ENCODE results near the gene ANKRD1.

GRCh38 chr10:90936276-90936659 lies 15.4 kb upstream of the ANKRD1 start:
- TF ChIP-seq CTCF (IDR thresholded peaks at IDR 0.05) (no peak), POLR2AphosphoS5 (IDR thresholded peaks at IDR 0.05; ENCODE audit: low read depth, low read length) (no peak), SIN3A (IDR thresholded peaks at IDR 0.05; ENCODE audit: borderline replicate concordance, insufficient read depth, low read depth, low read length) (no peak), REST (IDR thresholded peaks at IDR 0.05; ENCODE audit: insufficient read depth in 1 of 2, low read depth in 2 of 2, low read length in 1 of 2) (no peak), TCF7L2 (IDR thresholded peaks at IDR 0.05; ENCODE audit: low read depth, low read length) (no peak)

All from Panc1 (cell line).